Naive thymus-derived CD4-positive, alpha-beta T cell (primary cell): ENCODE data around the gene ROBO1. TPM values are rescaled to one million over a fixed set of nuclear protein-coding genes. Genes with fewer than 3 reads are reported as not detected.
"Not testable (repeated sequence)": the region's sequence is repeated elsewhere in the genome, so short reads cannot be mapped to it uniquely, and the experiment has no call there.

ENCODE experiments used
- ATAC-seq: fragments of 150-1000 bp; cut with Tn5 transposase; 2 replicates; pipeline ENCODE4 v1.10.0; 2021; ENCODE audit warnings: mild to moderate bottlenecking, moderate library complexity
- CTCF ChIA-PET: fragments of 350-600 bp; sonication (Branson Sonifier 250); formaldehyde crosslinking; loops from one replicate; lab custom pipeline; 2021; ENCODE audit warnings: antibody characterized with exemption; lab: Charles Lee
- POLR2A ChIA-PET: fragments of 350-600 bp; sonication (Branson Sonifier 250); formaldehyde crosslinking; loops from one replicate; lab custom pipeline; 2021; ENCODE audit warnings: antibody characterized with exemption, inconsistent platforms; lab: Charles Lee
- DNase-seq, 9 donors: peaks; one replicate each; pipeline versions ENCODE4 v3.0.0 to v3.0.0-alpha.2; 2020 to 2022; ENCODE audit warnings: mixed read lengths in 1 of 9
- H3K27ac ChIP-seq: one replicate; pipeline ENCODE4 v1.7.0; 2013; ENCODE audit warnings: mild to moderate bottlenecking, low read depth, low read length, moderate library complexity
- H3K27me3 ChIP-seq, 2 donors: one replicate each; pipeline ENCODE4 v1.7.0; 2013; ENCODE audit warnings: low read length in 2 of 2, mild to moderate bottlenecking in 2 of 2, moderate library complexity in 2 of 2; ENCODE audit not compliant: control insufficient read depth in 2 of 2, insufficient read depth in 2 of 2
- H3K36me3 ChIP-seq, 3 experiments: 1 replicate in 2 of 3; 2 replicates in 1 of 3; pipeline ENCODE4 v1.7.0; 2013; ENCODE audit warnings: low read length in 3 of 3, mild to moderate bottlenecking in 3 of 3, moderate library complexity in 1 of 3; ENCODE audit not compliant: insufficient read depth in 3 of 3, control insufficient read depth in 2 of 3
- H3K4me1 ChIP-seq, 2 donors: one replicate each; pipeline ENCODE4 v1.7.0; 2013; ENCODE audit warnings: low read length in 2 of 2, mild to moderate bottlenecking in 2 of 2, moderate library complexity in 1 of 2; ENCODE audit not compliant: control insufficient read depth in 2 of 2, insufficient read depth in 2 of 2
- H3K4me3 ChIP-seq: 2 replicates; pipeline ENCODE4 v1.7.0; 2013; ENCODE audit warnings: mild to moderate bottlenecking, low read length
- H3K9me3 ChIP-seq, 3 experiments: 1 replicate in 2 of 3; 2 replicates in 1 of 3; pipeline ENCODE4 v1.7.0; 2013; ENCODE audit warnings: low read length in 3 of 3; ENCODE audit not compliant: control insufficient read depth in 2 of 3
- H3K27ac Mint-ChIP-seq, 9 donors: one replicate each; pipeline ENCODE4 v1.8.0; 2020 to 2022; ENCODE audit warnings: mixed read lengths in 9 of 9, mild to moderate bottlenecking in 8 of 9, moderate library complexity in 5 of 9, inconsistent platforms in 2 of 9
- H3K27me3 Mint-ChIP-seq, 5 donors: one replicate each; pipeline ENCODE4 v1.8.0; 2021 to 2022; ENCODE audit warnings: mixed read lengths in 5 of 5, mild to moderate bottlenecking in 1 of 5
- H3K36me3 Mint-ChIP-seq, 5 donors: one replicate each; pipeline ENCODE4 v1.8.0; 2020 to 2022; ENCODE audit warnings: mixed read lengths in 5 of 5, mild to moderate bottlenecking in 3 of 5, inconsistent platforms in 1 of 5
- H3K4me1 Mint-ChIP-seq, 7 donors: one replicate each; pipeline ENCODE4 v1.8.0; 2020 to 2022; ENCODE audit warnings: mixed read lengths in 7 of 7, mild to moderate bottlenecking in 3 of 7, inconsistent platforms in 1 of 7
- H3K4me3 Mint-ChIP-seq, 10 donors: one replicate each; pipeline ENCODE4 v1.8.0; 2020 to 2022; ENCODE audit warnings: mild to moderate bottlenecking in 10 of 10, mixed read lengths in 10 of 10, moderate library complexity in 6 of 10, inconsistent platforms in 2 of 10
- H3K9me3 Mint-ChIP-seq, 11 donors: one replicate each; pipeline ENCODE4 v1.8.0; 2020 to 2022; ENCODE audit warnings: mixed read lengths in 11 of 11, mild to moderate bottlenecking in 4 of 11, inconsistent platforms in 1 of 11, moderate library complexity in 1 of 11
- intact Hi-C, 2 donors: fragments of 100-400 bp; cut with micrococcal nuclease; formaldehyde crosslinking; loops; one replicate each; pipeline ENCODE4 v1.15.1; 2023
- polyA plus RNA-seq, 2 donors: library from polyadenylated mRNA; unstranded; fragments of 300-500 nt; fragmentation: Illumina TruSeq; gene quantifications; one replicate each; pipeline ENCODE4 v1.2.3, GENCODE V29; 2021
- total RNA-seq, 6 experiments: library from RNA in 5 of 6; stranded (reverse) in 5 of 6; gene quantifications; 1 replicate in 5 of 6; 2 replicates in 1 of 6; pipeline ENCODE4 v1.2.3 and lab custom pipeline; 2021 to 2026

ROBO1 gene
- total and polyA plus RNA-seq, 7 experiments from 2014 or later, result 0.08 to 0.59 (median 0.26) TPM; not detected in 2

DNA sequence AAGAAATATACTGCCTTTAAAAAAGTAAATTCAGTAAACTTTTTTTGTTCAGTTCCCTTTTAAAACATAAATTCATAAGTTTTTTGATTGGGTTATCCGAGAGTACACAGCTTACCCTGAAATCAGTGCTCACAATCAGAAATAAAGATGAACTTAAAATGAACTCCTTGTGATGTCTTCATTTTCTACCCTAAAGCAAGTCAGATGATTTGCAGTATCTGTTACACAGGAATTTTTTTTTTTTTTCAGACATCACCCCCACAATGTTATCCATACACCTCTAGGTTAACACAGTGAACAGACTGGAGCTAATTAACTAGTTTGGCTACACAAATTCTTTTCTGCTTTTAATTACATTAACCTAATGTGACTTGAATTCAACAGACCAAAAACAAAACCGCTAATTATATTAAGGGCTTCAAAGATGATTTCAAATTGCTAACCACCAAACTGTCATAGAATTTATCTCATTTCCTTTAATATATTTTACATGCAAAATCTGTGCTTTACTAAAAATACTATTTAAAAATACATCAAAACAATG is 1042.0 kb downstream of the ROBO1 start:
- CTCF ChIA-PET, result no interaction called here
- ATAC-seq, result no peak
- POLR2A ChIA-PET, result no interaction called here

DNA sequence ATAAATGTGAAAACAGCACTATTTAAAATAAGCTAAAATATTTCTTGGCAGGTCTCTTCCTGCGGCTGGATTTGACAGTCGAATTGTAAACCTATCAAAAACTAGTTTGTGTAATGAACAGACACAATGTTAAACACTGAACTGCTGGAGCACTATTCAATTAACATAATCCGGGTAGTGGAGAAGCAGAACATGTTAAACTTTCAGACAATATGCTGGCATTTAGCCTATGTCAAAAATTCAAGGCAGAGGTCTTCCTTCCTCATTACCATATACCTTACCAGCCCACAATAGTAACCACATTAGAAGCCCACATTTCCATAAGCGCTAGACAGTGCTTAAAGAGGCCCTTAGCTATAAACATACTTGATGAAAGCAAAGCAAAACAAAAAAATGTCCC is 1042.9 kb downstream of the ROBO1 start:
- ChIA-PET CTCF (no interaction called here), POLR2A (no interaction called here)
- intact Hi-C loops, result no loop called here
- Mint-ChIP-seq H3K36me3 (no peaks in the 10 kb centered on the region), H3K9me3 (peaks cover 0 to 6% (median 0%) of the 10 kb centered on the region in 11 donors), H3K27ac (no peak overlapping the region), H3K27me3 (no peaks in the 10 kb centered on the region), H3K4me1 (no peaks in the 10 kb centered on the region), H3K4me3 (no peak overlapping the region)
- Histone ChIP-seq H3K27ac (no peak overlapping the region), H3K4me3 (no peak overlapping the region), H3K36me3 (no peaks in the 10 kb centered on the region), H3K9me3 (no peaks in the 10 kb centered on the region), H3K27me3 (no peaks in the 10 kb centered on the region), H3K4me1 (no peaks in the 10 kb centered on the region)
- DNase-seq (no peak), ATAC-seq (no peak)

More for the DNA sequence above, 1042.0 kb downstream of the ROBO1 start:
- H3K36me3 Mint-ChIP-seq, result no peaks in the 10 kb centered on the region
- intact Hi-C loops, result no loop called here
- peaks cover 0 to 6% (median 0%) of the 10 kb centered on the region in 11 donors for H3K9me3 Mint-ChIP-seq
- Histone ChIP-seq H3K9me3 (no peaks in the 10 kb centered on the region), H3K27ac (no peak overlapping the region), H3K36me3 (no peaks in the 10 kb centered on the region), H3K4me1 (no peaks in the 10 kb centered on the region), H3K27me3 (no peaks in the 10 kb centered on the region), H3K4me3 (no peak overlapping the region)
- no peaks in the 10 kb centered on the region for H3K27me3 Mint-ChIP-seq
- H3K27ac Mint-ChIP-seq, result no peak overlapping the region
- H3K4me1 Mint-ChIP-seq, result no peaks in the 10 kb centered on the region
- no peak overlapping the region for H3K4me3 Mint-ChIP-seq
- no peak for DNase-seq

DNA sequence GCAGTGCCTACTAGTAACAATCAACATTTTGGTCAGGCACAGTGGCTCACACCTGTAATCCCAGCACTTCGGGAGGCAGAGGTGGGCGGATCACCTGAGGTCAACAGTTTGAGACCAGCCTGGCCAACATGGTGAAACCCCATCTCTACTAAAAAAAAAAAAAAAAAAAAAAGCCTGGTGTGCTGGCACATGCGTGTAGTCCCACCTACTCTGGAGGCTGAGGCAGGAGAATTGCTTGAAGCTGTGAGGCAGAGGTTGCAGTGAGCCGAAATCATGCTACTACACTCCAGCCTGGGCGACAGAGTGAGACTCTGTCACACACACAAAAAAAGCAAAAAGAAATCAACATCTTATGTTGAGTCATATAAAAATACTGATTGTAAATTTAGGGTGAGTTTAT is 1043.4 kb downstream of the ROBO1 start:
- H3K4me1 Mint-ChIP-seq, result not testable (repeated sequence)

DNA sequence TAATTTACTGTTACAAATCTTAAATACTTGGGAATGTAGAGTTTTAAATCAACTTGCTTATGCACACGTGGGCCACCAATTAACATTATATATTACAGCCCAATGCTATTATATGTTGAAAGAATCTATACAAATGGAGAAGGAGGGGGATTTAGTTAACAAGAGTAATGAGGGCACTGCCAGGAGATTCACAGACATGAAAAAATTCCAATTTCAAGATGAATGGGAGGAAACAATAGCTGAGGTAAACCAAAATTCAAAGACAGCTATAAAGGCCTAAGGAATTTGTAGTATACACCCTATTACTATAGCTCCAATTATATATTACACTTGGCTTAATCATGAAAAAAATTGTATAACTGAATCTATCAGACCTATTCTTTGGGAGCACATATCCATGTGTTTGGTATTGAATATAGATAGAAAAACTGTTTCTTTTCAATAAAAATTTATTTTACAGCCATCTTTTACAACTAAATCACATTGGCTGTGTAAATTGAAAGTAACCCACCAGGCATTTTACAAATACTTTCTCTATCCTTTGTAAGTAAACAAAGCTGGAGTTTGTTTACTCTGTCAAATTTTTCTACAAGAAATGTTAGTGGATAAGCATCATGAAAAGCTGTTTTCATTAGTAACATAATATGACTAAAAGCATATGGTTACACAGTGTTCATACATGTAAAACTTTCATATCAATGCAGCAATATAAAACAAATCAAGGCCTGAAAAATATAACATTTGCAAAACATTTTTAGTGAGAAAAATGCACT is 1045.8 kb downstream of the ROBO1 start:
- CTCF ChIA-PET, result no interaction called here
- H3K36me3 Mint-ChIP-seq, result no peaks in the 10 kb centered on the region
- H3K27me3 Mint-ChIP-seq, result no peaks in the 10 kb centered on the region
- no peaks in the 10 kb centered on the region for H3K27me3 ChIP-seq
- no peaks in the 10 kb centered on the region for H3K36me3 ChIP-seq
- no peak overlapping the region for H3K4me3 ChIP-seq
- no peak overlapping the region for H3K27ac ChIP-seq
- H3K9me3 ChIP-seq, result no peaks in the 10 kb centered on the region
- POLR2A ChIA-PET, result no interaction called here
- peaks cover 0 to 7% (median 0%) of the 10 kb centered on the region in 11 donors for H3K9me3 Mint-ChIP-seq
- H3K4me1 Mint-ChIP-seq, result no peaks in the 10 kb centered on the region
- intact Hi-C loops, result no loop called here
- H3K4me1 ChIP-seq, result no peaks in the 10 kb centered on the region
- DNase-seq (no peak), ATAC-seq (no peak)
- no peak overlapping the region for H3K27ac Mint-ChIP-seq
- no peak overlapping the region for H3K4me3 Mint-ChIP-seq

More for the DNA sequence above, 1043.4 kb downstream of the ROBO1 start:
- intact Hi-C loops, H3K27ac ChIP-seq, H3K4me3 Mint-ChIP-seq, DNase-seq, H3K4me3 ChIP-seq, H3K27me3 ChIP-seq, H3K9me3 ChIP-seq, ATAC-seq, H3K27ac Mint-ChIP-seq, POLR2A ChIA-PET, H3K36me3 ChIP-seq, H3K9me3 Mint-ChIP-seq, H3K36me3 Mint-ChIP-seq, H3K27me3 Mint-ChIP-seq, H3K4me1 ChIP-seq, CTCF ChIA-PET: not testable (repeated sequence)

DNA sequence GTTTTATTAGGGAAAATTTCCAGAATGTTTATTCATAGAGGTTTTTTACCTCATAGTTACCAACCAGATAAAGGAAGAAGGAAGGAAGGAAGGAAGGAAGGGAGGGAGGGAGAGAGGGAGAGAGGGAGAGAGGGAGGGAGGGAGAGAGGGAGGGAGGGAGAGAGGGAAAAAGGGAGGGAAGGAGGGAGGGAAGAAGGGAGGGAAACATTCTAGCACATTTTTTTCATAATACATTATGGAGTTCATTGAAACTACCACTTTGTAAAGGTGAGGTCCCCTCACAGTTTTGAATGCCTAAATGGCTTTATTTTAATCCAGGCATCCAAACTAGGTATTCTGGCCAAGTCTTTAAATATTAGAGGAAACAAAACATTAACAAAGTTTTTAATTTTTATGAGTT is 1049.1 kb downstream of the ROBO1 start:
- POLR2A ChIA-PET, result no interaction called here
- H3K27ac ChIP-seq, result no peak overlapping the region
- H3K36me3 Mint-ChIP-seq, result no peaks in the 10 kb centered on the region
- ATAC-seq (no peak), DNase-seq (no peak)
- CTCF ChIA-PET, result no interaction called here
- peaks cover 0 to 14% (median 3%) of the 10 kb centered on the region in 11 donors for H3K9me3 Mint-ChIP-seq
- H3K4me3 ChIP-seq, result no peak overlapping the region
- intact Hi-C loops, result no loop called here
- no peaks in the 10 kb centered on the region for H3K9me3 ChIP-seq
- no peaks in the 10 kb centered on the region for H3K27me3 ChIP-seq
- H3K4me3 Mint-ChIP-seq, result no peak overlapping the region
- H3K27ac Mint-ChIP-seq, result no peak overlapping the region
- H3K36me3 ChIP-seq, result no peaks in the 10 kb centered on the region
- no peaks in the 10 kb centered on the region for H3K27me3 Mint-ChIP-seq
- H3K4me1 ChIP-seq, result no peaks in the 10 kb centered on the region
- H3K4me1 Mint-ChIP-seq, result no peaks in the 10 kb centered on the region

DNA sequence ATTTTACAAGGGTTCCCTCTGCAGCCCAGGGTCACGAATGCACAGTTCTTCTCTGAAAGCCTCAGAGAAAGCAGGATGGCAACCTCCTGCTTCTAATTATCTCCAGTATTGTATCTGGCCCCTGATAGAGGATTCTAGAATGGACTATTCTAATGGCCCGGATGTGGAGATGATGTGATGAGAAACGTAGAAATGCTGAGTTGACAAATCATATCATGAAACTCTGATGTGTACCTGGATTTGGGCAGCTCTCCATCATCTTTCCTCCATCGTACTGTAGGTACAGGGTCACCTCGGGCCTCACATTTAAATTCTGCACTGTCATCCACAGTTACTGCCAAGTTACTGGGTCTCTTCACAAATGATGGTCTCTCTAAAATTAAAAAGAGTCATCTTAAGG is 1050.8 kb downstream of the ROBO1 start:
- no peak for DNase-seq
- no peaks in the 10 kb centered on the region for H3K36me3 ChIP-seq
- no peak for ATAC-seq
- H3K9me3 ChIP-seq, result no peaks in the 10 kb centered on the region
- H3K27ac Mint-ChIP-seq, result no peak overlapping the region
- peaks cover 0 to 14% (median 3%) of the 10 kb centered on the region in 11 donors for H3K9me3 Mint-ChIP-seq
- H3K27me3 ChIP-seq, result no peaks in the 10 kb centered on the region
- H3K27me3 Mint-ChIP-seq, result no peaks in the 10 kb centered on the region
- H3K4me1 ChIP-seq, result no peaks in the 10 kb centered on the region
- H3K4me1 Mint-ChIP-seq, result no peaks in the 10 kb centered on the region
- intact Hi-C loops, result no loop called here
- no peak overlapping the region for H3K4me3 Mint-ChIP-seq
- H3K36me3 Mint-ChIP-seq, result no peaks in the 10 kb centered on the region
- no peak overlapping the region for H3K27ac ChIP-seq
- CTCF ChIA-PET, result no interaction called here
- POLR2A ChIA-PET, result no interaction called here
- no peak overlapping the region for H3K4me3 ChIP-seq

DNA sequence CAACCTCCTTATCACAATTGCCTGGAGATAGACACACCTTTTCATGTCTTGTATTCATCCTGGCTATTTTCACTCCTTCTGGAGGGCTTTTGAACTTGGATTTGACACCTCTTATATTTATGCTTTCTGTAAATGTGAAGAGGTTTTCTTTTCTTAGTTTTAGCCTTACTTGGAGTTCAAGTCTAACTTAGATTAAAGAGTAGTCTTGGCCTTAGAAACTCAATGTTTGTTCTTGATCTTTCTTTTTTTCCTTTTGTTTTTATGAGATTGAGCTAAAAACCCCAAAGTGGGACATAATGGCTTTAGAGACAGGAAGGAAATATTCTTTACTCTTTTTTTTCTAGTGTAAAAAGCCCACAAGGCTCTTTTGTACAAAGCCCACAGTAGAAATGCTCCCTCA is 1054.9 kb downstream of the ROBO1 start:
- POLR2A ChIA-PET, result no interaction called here
- no peak for DNase-seq

More for the DNA sequence above, 1054.9 kb downstream of the ROBO1 start:
- no peaks in the 10 kb centered on the region for H3K4me1 ChIP-seq
- no peak overlapping the region for H3K27ac ChIP-seq
- no peaks in the 10 kb centered on the region for H3K27me3 ChIP-seq
- Mint-ChIP-seq H3K4me3 (no peak overlapping the region), H3K27me3 (no peaks in the 10 kb centered on the region), H3K4me1 (no peaks in the 10 kb centered on the region), H3K9me3 (peaks cover 0 to 14% (median 4%) of the 10 kb centered on the region in 11 donors), H3K27ac (no peak overlapping the region), H3K36me3 (no peaks in the 10 kb centered on the region)
- no peaks in the 10 kb centered on the region for H3K36me3 ChIP-seq
- H3K4me3 ChIP-seq, result no peak overlapping the region
- intact Hi-C loops, result no loop called here
- H3K9me3 ChIP-seq, result no peaks in the 10 kb centered on the region
- ATAC-seq, result no peak
- CTCF ChIA-PET, result no interaction called here
